Adrenal gland (tissue), 12 donors: ENCODE results near the gene KANSL1L. TPM values are rescaled to one million over a fixed set of nuclear protein-coding genes. Genes with fewer than 3 reads are reported as not detected.

Experiments used
- DNase-seq, 7 donors: peaks; one replicate each; pipeline ENCODE4 v3.0.0-alpha.2; 2019 to 2020
- H3K27ac ChIP-seq, 5 donors: fragments of 200-600 bp; sonication (generic) in 4 of 5; 1 replicate in 3 of 5; 2 replicates in 2 of 5; pipeline versions ENCODE4 v1.5.1 to v1.8.0; 2016 to 2020; ENCODE audit warnings: mild to moderate bottlenecking in 1 of 5
- H3K27me3 ChIP-seq: fragments of 200-600 bp; 2 replicates; pipeline ENCODE4 v1.8.0; 2021
- H3K36me3 ChIP-seq, 2 donors: fragments of 200-600 bp; replicated peaks in 1 of 2; 1 replicate in 1 of 2; 2 replicates in 1 of 2; pipeline versions ENCODE4 v1.5.1 to v1.8.0; 2018 to 2022
- H3K4me1 ChIP-seq, 2 donors: fragments of 200-600 bp; replicated peaks in 1 of 2; 1 replicate in 1 of 2; 2 replicates in 1 of 2; pipeline versions ENCODE4 v1.5.1 to v1.8.0; 2018 to 2021
- H3K4me3 ChIP-seq, 4 donors: fragments of 200-600 bp; sonication (generic) in 3 of 4; one replicate each; pipeline ENCODE4 v1.5.1; 2016 to 2018
- H3K9me3 ChIP-seq, 3 donors: fragments of 200-600 bp; sonication (generic) in 1 of 3; replicated peaks in 1 of 3; 1 replicate in 2 of 3; 2 replicates in 1 of 3; pipeline versions ENCODE4 v1.5.1 to v1.8.0; 2016 to 2021
- POLR2A ChIP-seq, 2 donors: fragments of 450-650 bp; IDR thresholded peaks; one replicate each; pipeline ENCODE4 v1.6.1; 2017; ENCODE audit warnings: antibody characterized with exemption in 2 of 2, mild to moderate bottlenecking in 2 of 2, moderate library complexity in 1 of 2
- WGBS, 4 donors: extraction: QIAGEN DNeasy Blood & Tissue Kit in 2 of 4; methylation state at CpG; one replicate each; pipeline versions ENCODE4 v1.1.5 to v1.1.7; 2013 to 2017; 5-methylcytosine and 5-hydroxymethylcytosine counted together
- intact Hi-C, 2 donors: fragments of 100-400 bp; cut with DNase I; formaldehyde crosslinking; loops; one replicate each; pipeline versions ENCODE4 v1.14.1 to v1.15.0; 2022 to 2023
- polyA plus RNA-seq, 3 donors: library from polyadenylated mRNA; stranded (reverse); fragments of 200-250 nt in 2 of 3; fragments of 350-450 nt in 1 of 3; fragmentation: Illumina TruSeq in 1 of 3; extraction: RNeasy Lipid Tissue Mini Kit (QIAGEN cat#74804) in 1 of 3; gene quantifications; one replicate each; pipeline ENCODE4 v1.2.3, GENCODE V29; 2013 to 2014
- total RNA-seq, 9 donors: library from RNA; depleted of rRNA in 4 of 9; stranded (reverse); fragments of >200 nt in 4 of 9; fragments of 120-200 nt in 1 of 9; fragmentation: NEBNext Ultra II Directional in 1 of 9; extraction: Animal tissue kit (Norgen Biotek cat#: 25700) in 1 of 9; gene quantifications; one replicate each; pipeline versions ENCODE4 v1.1.0 to v1.2.4, GENCODE V29; 2013 to 2023
- TF ChIP-seq, protein P1 (sequence below), 6 experiments: fragments of 450-650 bp in 4 of 6; fragments of 200-600 bp in 2 of 6; sonication (generic) in 1 of 6; IDR thresholded peaks; 1 replicate in 5 of 6; 2 replicates in 1 of 6; pipeline versions ENCODE4 v1.5.1 to v1.8.0; 2016 to 2021; ENCODE audit warnings: antibody characterized with exemption in 6 of 6, mild to moderate bottlenecking in 2 of 6, moderate library complexity in 1 of 6
- donor health status: healthy with polysubstance abuse.
- donor health status: Bipolar disorder and iron deficiency.
- donor health status: DM: yes; HTN: yes; CAD: no.
- donor health status: DM: no; HTN: no; CAD: no.
- donor health status: DM: no; HTN: no; CAD: no.
- donor health status: DM: yes; HTN: yes; CAD: no.

The KANSL1L gene
- total and polyA plus RNA-seq, 12 donors, result 5.4 to 36.3 (median 16.0) TPM

DNA sequence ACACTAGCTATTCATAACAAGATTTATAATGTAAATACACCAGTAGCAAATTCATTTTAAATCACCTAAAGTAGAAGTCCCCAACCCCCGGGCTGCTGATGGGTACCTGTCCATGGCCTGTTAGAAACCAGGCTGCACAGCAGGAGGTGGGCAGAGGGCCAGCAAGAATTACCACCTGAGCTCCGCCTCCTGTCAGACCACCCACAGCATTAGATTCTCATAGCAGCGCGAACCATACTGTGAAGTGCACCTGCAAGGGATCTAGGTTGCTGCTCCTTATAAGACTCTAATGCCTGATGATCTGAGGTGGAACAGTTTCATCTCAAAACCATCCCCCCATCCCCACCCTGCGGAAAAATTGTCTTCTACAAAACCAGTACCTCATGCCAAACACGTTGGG, 71.3 kb downstream of the KANSL1L start:
- H3K4me3 ChIP-seq, result no peak overlapping the region
- H3K4me1 ChIP-seq, result no peaks in the 10 kb centered on the region
- WGBS, 4 donors, result 84 to 95% (median 90%) methylated on average over 3 to 6 of the region's 6 CpGs
- no peaks in the 10 kb centered on the region for H3K36me3 ChIP-seq
- no peaks in the 10 kb centered on the region for H3K27me3 ChIP-seq
- intact Hi-C loops, result no loop called here
- DNase-seq, result no peak
- no peak overlapping the region for H3K27ac ChIP-seq
- TF ChIP-seq POLR2A (IDR thresholded peaks at IDR 0.05), result no peak
- TF ChIP-seq, protein P1, sequence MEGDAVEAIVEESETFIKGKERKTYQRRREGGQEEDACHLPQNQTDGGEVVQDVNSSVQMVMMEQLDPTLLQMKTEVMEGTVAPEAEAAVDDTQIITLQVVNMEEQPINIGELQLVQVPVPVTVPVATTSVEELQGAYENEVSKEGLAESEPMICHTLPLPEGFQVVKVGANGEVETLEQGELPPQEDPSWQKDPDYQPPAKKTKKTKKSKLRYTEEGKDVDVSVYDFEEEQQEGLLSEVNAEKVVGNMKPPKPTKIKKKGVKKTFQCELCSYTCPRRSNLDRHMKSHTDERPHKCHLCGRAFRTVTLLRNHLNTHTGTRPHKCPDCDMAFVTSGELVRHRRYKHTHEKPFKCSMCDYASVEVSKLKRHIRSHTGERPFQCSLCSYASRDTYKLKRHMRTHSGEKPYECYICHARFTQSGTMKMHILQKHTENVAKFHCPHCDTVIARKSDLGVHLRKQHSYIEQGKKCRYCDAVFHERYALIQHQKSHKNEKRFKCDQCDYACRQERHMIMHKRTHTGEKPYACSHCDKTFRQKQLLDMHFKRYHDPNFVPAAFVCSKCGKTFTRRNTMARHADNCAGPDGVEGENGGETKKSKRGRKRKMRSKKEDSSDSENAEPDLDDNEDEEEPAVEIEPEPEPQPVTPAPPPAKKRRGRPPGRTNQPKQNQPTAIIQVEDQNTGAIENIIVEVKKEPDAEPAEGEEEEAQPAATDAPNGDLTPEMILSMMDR (IDR thresholded peaks at IDR 0.05), result no peak
- no peaks in the 10 kb centered on the region for H3K9me3 ChIP-seq

DNA sequence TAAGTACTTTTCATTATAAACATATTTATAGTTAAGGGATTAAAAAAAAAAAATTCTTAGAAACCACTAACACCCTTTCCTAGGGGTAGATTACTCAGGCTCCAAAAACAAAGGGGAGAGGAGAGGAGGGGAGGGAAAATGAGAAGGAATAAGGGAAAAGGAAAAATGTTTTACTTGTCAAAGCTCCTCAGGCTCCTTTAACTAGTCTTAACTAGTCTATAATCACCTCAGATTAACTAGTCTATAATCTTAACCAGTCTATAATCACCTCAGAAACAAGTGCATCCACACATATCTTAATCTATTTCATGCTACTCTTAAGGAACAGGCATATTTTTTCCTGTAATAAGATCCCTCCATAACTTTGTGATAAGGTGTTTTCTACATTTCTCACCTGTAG, 76.4 kb downstream of the KANSL1L start:
- Histone ChIP-seq H3K9me3 (no peaks in the 10 kb centered on the region), H3K4me3 (no peak overlapping the region), H3K27me3 (no peaks in the 10 kb centered on the region), H3K36me3 (no peaks in the 10 kb centered on the region), H3K4me1 (no peaks in the 10 kb centered on the region), H3K27ac (no peak overlapping the region)
- intact Hi-C loops, result no loop called here
- no peak for DNase-seq
- TF ChIP-seq POLR2A (IDR thresholded peaks at IDR 0.05), result no peak
- TF ChIP-seq, protein P1 (IDR thresholded peaks at IDR 0.05), result no peak

DNA sequence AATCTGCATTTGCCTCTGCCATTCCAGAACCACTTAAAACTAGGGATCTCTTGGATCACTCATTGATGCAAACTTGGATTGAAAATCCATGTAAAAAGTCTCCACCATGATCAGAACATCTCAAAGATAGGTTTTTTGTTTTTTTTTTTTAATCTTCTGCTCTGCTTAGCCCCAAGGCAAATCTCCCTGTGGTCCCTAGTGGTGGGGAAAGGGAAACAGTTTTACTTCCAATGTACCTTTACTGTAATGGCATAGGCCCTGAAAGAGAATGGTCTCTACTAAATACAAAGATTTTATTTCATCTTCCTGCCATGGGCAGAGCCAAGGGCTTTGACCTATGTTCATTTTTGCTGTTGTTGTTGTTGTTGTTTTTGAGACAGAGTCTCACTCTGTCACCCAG, 78.4 kb downstream of the KANSL1L start:
- Histone ChIP-seq H3K9me3 (no peaks in the 10 kb centered on the region), H3K36me3 (no peaks in the 10 kb centered on the region), H3K27ac (no peak overlapping the region), H3K4me1 (no peaks in the 10 kb centered on the region), H3K4me3 (no peak overlapping the region), H3K27me3 (no peaks in the 10 kb centered on the region)
- intact Hi-C loops, result no loop called here
- DNase-seq, result no peak
- TF ChIP-seq, protein P1 (IDR thresholded peaks at IDR 0.05), result no peak
- no peak for TF ChIP-seq POLR2A (IDR thresholded peaks at IDR 0.05)

DNA sequence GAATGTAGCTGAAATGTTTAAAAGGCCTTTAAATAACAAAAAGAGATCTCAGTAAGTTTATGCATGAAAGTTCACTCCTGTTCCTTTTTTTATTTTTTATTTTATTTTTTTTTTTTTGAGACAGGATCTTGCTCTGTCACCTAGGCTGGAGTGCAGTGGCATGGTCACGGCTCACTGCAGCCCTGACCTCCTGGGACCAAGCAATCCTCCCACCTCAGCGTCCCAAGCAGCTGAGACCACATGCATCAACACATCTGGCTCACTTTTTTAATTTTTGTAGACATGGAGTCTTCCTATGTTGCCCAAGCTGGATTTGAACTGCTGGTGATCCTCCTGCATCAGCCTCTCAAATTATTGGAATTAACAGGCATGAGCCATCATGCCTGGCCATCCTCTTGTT, 84.3 kb downstream of the KANSL1L start:
- no peak for DNase-seq
- Histone ChIP-seq H3K9me3 (no peaks in the 10 kb centered on the region), H3K4me1 (no peaks in the 10 kb centered on the region), H3K36me3 (no peaks in the 10 kb centered on the region), H3K4me3 (no peak overlapping the region), H3K27me3 (no peaks in the 10 kb centered on the region), H3K27ac (no peak overlapping the region)
- 39 to 47% (median 44%) methylated on average over 2 of the region's 2 CpGs for WGBS, 4 donors
- TF ChIP-seq, protein P1 (IDR thresholded peaks at IDR 0.05), result no peak
- no peak for TF ChIP-seq POLR2A (IDR thresholded peaks at IDR 0.05)
- intact Hi-C loops, result no loop called here
